SKM-1 treated with dmso at 0.1 percent for 144 hours (cell line): ENCODE data around the gene AMBP.

Experiments
- DNase-seq: peaks from one replicate; lab custom pipeline; 2025; ENCODE audit not compliant: unreplicated experiment; lab: John Stamatoyannopoulos, UW

Gene AMBP

GRCh38 chr9:114078021-114078780, at the start of gene AMBP:
TSS of gene AMBP (minus strand) at chr9:114078300. CDS start at chr9:114078209, 91 bp downstream.
- DNase-seq, result no peak

GRCh38 chr9:114126247-114127060, 48.4 kb upstream of the AMBP start:
- DNase-seq, result no peak

- no peak for DNase-seq
These were observed 47.4 kb upstream of the AMBP start for GRCh38 chr9:114125476-114126013.

DNA sequence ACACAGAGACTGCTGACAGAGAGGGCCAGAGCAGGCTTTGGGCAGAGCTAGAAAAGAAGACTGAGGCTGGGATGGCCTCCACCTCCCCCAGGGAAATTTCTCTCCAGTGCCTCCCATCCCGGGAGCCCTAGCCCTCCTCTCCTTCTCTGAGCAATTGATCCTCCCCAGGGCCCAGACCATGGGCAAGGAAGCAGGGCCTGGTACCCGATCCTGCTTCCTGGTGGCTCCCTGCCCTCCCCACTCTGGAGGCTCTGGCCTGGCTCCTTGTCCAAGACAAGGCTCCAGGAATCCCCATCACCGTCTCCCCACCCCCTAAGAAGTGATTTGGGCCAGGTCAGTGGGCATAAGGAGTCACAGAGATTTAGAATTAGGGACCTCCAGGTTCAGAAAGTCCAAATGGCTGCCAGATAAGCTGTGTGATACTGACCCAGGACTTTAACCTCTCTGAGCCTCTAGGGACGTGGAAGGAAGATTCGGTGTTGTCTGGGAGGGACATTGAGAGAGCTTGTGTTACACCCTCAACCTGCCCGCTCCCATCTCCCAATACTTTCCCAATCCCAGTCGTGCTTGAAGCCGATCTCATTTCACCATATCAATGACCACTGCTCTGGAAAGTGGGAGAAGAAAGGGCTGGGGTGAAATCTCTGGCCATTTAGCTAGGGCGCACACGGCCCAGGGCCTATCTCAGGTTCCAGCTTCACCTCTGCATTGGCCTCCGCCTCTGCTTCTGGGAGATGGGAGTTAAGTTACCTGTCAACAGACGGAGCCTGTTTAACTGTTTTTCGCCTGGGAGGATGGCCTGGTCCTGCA, 46.8 kb upstream of the AMBP start:
- no peak for DNase-seq

- no peak for DNase-seq
These were observed 46.0 kb upstream of the AMBP start for GRCh38 chr9:114124138-114124537.

DNA sequence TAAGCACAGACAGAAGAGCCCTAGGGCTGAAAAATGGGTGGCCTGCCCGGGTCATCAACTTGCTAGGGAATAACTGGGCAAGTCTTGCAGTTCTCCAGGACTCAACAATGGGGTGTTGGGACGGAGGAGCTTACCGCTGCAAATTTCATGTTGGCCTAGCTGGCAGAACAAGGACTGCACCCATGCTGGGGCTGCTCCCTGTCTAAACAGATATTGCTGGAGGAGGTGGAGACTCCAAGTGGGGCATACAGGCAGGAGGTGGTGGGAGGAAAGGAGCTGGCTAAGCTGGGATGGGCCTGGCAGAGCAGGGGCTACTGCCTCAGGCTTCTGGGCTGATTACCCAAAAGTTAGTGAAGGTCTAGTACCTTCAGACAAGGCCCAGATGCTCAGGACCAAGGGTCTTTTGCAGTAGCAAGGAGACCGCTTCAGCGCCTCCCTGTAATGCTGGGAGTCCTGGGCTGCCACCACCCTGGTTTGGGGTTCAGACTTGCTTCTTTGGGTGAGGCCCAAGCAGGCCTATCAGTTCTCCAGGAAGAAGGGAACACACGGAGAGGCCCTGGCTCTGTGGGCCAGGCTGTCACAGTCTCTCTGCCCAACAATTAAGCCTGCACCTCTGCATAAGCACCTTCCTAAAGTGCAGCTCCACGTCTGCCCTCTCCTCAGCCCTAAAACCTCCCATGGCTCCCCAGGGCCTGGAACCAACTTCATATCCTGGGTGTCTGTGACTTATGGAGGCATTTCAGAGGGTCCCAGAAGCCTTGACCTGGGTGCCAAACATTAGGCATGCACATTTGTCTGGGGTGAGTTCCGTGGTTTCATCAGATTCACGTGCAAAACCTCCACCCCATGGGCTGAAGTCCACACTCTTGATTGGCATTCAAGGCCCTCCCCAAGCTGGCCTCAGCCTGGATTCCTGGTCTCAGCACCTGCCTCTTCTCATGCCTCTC, 45.2 kb upstream of the AMBP start:
- no peak for DNase-seq

- no peak for DNase-seq
These were observed 44.3 kb upstream of the AMBP start for GRCh38 chr9:114122136-114123027.

GRCh38 chr9:114121227-114122135, 43.4 kb upstream of the AMBP start:
- DNase-seq, result no peak

DNA sequence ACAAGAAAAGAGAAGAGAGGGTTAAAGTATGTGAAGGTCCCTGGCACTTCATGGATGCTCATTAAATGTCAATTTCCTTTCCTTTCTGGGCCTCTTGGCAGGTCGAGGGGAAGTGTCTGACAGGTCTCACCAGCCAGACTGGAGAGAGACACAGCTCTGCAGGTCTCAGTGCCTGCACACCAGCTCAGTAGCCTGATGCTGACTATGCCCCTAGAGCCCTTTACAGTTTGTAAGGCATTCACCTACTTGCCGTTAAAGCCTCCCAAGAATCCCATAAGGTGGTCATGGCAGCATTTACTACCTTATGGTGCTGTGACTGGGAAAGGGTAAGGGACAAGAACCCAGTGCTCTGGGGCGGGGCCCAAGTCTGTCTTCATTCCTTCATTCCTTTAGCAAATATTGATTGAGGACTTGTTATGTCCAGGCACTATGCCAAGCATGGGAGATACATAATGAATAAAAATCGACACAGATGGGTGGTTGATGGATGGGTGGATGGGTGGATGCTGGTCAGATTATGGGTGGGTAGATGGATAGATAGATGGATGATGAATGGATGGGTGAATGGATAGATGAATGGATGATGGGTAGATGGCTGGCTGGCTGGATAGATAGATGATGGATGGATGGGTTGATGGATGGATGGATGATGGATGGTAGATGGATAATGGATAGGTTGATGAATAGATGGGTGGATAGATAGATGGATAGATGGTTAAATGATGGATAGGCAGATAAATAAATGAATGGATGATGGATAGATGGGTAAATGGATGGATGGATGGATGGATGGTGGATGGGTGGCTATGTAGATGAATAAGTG, 42.3 kb upstream of the AMBP start:
- DNase-seq, result no peak

DNA sequence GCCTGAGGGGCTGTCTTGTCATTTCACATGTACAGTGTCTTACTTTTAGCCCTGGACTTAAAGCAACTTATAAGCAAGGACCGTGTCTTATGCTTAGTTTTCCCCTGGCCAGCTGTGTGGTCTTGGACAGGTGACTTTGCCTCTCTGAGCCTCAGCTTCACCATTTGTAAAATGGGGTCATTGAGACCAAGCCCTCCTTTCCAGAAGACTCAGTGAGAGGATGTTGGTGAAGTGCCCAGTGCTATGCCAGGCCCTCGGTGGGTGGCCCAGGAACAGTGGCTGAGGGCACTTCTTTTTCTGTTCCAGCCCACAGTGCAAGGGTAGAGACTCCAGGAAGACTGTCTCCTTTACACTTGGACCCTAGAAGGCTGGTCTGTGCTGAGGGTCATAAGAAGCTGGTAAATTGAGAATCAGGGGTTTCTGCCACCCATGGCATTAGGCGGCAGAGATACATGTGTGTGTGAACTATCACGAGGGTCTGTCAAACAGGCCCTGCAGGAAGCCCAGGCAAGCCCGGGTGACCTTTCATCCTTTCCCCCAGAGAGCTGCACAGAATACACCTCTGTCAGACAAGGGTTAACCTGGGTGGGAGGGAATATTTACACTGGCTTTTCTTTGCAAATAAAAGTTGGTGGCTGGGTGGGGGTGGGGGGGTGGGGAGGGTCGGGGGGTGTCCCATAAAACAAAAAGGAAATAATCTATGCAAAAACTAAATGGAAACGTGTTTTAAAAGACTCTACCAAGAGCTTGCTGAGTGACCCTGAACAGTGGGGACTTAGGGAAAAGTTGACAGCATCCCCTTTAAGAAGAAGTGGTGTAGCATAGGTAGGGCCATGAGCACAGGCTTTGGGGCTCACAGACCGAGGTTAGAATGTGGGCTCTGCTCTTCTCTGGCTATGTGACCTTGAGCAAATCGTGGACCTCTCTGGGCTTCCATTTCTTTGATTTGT, 41.4 kb upstream of the AMBP start:
- DNase-seq, result no peak

GRCh38 chr9:114117996-114118830, 40.1 kb upstream of the AMBP start:
- no peak for DNase-seq

DNA sequence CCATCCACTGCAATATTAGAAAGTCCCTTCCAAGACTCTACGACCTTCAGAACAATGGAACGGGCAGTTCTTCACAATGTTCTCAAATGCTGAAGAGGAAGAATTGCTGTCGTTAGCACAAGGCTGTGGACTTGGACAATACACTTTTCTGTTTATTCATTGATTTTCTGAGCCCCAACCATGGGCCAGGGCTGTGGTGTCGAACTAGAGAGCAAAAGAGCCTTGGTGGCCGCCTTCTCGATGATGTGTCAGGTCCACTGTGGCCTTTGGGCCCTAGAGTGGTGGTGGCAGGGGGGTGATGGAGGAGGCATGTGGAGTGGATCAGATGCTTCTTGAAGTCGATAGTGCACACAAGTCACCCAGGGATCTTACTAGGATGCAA, 39.5 kb upstream of the AMBP start:
- no peak for DNase-seq

DNA sequence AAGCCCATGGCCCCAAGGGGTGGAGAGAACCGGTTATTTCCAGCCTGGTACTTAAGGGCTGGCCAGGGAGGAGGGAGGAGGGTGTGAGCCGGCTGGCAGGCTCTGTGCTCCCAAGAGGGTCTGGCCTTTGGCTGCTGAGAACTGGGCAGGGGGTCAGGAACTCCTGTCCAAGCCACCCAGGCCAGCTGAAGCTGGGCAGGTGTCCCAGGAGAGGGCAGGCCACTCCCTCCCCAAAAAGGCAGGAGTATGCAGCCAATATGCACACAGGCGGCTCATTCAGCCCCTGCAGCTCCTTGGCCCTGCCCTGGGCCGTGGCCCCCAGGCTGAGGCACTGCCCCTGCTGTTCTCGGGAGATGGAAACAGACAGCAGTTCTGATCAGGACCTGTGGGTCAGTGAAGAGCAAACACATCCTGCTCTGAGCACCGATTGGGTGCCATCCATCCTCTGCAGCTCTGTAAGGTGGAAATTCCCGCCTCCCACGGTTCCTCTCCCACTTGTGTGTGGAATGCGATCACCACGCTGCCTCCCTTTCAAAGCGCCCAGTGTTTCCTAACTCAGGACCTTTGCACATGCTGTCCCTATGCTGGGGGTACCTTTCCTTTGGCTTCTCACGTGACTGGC, 38.1 kb upstream of the AMBP start:
- no peak for DNase-seq

GRCh38 chr9:114115654-114116125, 37.6 kb upstream of the AMBP start:
- DNase-seq, result no peak

DNA sequence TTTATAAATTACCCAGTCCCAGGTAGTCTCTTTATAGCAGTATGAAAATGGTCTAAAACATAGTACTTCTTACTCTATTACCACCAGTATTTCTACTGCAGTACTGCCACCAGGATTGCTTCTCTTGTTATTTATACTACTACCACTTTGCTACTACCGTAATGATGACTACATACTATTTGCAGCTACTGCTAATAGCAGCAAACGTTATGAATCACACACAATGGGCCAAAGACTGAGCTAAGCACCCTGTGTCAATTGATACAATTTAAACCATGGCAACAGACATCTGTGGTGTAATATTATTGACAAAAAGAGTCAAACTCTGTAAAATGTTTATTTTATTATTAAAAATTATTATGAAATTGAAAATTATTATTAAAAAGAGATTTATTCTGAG, 36.3 kb upstream of the AMBP start:
- DNase-seq, result no peak
